GM21381 (cell line): ENCODE measurements around the gene SLC25A42.
"Not testable (repeated sequence)": the region's sequence is repeated elsewhere in the genome, so short reads cannot be mapped to it uniquely, and the experiment has no call there.

Source experiments
- ATAC-seq: cut with Tn5 transposase; IDR thresholded peaks from one replicate; pipeline ENCODE4 v1.9.1; 2021; ENCODE audit warnings: mild to moderate bottlenecking, moderate library complexity; ENCODE audit not compliant: unreplicated experiment

SLC25A42 gene

DNA sequence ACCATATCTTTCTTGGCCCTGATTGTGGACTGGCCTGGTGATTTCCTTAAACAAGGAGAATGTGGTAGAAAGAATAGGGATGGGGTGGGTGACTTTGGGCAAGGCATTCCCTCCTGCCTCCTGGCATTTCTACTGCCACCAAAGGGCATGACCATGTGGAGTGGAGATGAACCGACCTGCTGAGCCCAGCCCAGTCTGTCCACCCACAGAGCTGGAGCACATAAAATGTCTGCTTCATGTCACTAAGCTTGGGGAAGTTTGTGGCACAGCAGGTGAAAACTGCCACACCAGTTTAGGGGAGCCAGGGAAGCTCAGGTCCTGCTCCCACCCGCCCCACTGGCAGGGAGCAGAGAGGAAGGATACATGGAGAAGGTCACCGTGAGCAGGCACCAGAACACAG lies 68.2 kb downstream of the SLC25A42 start:
- no peak for ATAC-seq

DNA sequence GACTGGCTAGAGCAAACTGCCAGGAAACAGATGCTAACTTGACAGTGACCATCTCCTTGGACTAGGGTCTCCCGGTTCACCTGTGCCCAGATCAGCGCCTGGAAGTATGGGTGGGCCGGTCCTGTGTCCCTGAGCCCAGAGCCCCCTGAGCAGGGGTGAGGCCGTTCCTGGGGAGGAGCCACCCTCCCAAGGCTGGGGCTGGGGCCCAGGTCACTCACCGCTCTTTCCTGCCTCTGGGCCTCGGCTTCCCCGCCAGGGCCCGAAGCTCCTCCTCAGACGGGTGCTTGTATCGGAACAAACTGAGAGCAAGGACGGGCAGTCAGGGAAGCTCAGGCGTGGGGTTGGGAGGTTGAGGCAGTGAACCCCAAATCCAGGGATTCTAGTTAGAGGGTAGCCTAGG lies 69.1 kb downstream of the SLC25A42 start:
- no peak for ATAC-seq

- no peak for ATAC-seq
Measured at GRCh38 chr19:19133985-19134384, 70.2 kb downstream of the SLC25A42 start.

DNA sequence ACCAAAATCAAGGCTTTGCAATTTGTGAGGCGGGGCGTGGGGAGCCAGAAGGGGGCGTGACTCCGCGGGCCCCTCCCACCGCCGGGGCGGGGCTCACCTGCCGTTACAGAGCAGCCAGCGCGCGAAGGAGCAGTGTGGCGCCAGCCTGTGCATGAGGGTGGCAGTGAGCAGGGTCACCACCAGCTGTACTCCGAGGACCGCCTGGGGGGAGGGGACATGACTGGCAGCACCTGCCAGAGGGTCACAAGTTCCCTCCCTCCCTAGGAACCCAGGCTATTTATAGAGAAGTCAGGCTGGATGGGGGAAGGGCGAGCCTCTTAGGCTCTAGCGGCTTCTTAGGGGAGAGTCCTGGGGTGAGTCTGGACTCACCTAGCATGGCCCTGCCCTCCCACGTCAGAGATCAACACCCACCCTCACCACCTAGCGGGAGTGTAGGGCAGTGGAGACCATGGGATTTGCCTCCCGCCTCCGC lies 70.9 kb downstream of the SLC25A42 start:
- ATAC-seq = no peak

GRCh38 chr19:19135713-19136112 lies 71.9 kb downstream of the SLC25A42 start:
- not testable (repeated sequence) for ATAC-seq

DNA sequence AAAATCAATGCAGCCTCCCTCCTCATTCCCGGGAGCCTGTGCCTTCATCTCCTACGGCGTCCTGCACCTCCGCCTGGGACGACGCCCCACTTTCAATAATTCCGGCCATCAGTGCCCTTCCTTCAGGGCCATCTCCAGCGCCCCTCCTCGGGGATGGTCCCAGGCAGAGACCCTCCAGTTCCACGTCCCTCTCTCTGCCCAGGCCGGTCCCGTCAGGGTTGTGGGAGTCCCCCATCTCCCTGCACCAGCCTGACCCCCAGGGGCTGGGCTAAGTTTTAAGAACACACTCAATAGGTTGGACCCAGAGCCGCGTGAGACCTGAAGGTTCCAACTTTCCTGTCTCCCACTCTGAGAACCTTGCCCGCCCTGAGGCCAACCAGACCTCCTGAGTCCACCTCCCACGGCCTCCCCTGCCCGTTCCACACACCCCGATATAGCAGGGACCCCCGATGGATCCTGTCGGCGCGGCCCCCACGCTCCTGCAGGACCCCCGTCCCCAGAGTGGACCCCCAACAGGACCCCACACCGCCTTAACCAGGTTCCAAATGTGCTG lies 73.8 kb downstream of the SLC25A42 start:
- ATAC-seq = peak; percentile 4

- peak; percentile 95 for ATAC-seq
Measured at GRCh38 chr19:19138109-19138981, 74.6 kb downstream of the SLC25A42 start, which contains the start of gene TMEM161A. TSS of gene TMEM161A (minus strand) at chr19:19138478. CDS start at chr19:19138428, 50 bp downstream.

DNA sequence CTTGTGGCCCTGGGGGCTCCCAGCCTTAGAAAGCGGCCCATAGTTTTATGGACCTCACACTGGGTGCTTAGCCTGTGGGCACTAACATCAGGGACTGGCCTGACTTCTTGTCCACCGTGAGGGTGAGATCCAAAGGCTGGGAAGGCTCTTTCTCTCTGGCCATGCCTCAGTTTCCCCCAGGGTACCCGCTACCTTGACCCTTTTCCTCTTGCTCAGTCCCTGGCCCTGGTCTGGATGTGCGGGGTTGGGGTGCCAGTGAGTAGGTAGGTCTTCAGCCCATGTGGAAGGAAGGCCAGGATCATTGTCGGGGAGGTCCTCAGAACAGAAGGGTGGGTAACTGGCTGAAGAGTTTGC lies 76.1 kb downstream of the SLC25A42 start:
- ATAC-seq = no peak

GRCh38 chr19:19140476-19140875 lies 76.7 kb downstream of the SLC25A42 start:
- ATAC-seq = no peak

GRCh38 chr19:19142347-19142746 lies 78.6 kb downstream of the SLC25A42 start:
- no peak for ATAC-seq

DNA sequence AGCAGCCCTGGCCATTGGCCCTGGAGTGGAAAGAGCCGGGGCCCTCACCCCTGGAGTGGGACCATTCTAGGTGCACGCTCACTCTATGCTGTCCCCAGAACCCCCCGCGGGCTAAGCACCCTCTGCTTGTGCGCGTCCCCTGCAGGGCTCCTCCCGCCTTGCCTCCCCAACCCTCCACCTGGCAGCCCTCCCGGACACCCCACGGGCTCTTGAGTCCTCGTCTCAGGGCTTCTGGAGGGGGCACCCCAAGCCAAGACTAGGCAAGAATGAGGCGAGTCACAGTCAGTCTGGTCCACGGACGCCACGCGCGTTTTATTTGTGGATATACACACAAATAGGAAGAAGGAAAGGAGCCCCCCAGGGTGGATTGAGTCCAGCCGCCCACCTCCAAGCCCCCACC lies 81.5 kb downstream of the SLC25A42 start:
- no peak for ATAC-seq

DNA sequence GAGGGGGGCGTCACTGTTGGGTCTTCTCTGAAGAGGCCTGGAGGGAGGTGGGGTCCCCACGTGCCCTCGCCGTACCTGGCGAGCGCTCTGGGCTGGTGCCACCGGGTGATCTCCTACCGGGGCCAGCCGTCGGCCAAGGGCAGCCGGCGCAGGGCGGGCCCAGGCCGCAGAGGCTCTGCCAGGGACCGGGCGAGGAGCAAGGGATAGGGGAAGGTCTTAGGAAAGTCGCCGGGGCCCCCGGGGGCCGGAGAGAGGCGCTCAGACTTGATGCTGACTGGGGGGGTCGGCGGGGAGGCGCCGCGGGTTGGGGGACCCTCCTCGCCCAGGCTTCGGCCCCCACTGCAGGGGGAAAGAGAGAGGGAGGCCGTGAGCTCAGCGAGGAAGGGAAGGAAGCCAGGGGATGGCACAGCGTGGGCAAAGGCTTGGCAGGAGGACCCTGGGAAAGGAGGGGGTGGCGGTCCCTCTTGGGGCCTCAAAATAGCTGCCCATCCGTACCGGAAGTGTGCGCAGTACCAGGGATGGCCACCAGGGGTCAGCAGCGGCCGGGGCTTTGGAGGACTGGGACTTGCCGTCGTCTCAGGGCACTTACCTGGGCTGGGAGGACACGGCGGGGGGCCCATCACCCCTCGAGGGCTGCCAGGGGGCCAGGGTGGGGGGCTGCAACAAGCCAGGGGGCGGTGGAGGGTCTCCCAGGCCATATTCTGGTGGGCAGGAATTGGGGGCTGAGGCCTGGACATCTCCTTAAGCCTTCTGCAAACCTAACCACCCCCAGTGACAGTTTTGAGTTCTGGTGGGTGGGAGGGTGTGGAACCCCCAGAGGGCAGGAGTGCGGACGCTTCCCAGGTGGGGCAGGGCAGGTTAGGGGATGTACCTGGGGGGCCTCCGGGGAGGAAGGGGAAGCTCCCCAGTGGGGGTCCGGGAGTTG lies 82.2 kb downstream of the SLC25A42 start:
- no peak for ATAC-seq

- no peak for ATAC-seq
Measured at GRCh38 chr19:19146865-19147264, 83.1 kb downstream of the SLC25A42 start.

DNA sequence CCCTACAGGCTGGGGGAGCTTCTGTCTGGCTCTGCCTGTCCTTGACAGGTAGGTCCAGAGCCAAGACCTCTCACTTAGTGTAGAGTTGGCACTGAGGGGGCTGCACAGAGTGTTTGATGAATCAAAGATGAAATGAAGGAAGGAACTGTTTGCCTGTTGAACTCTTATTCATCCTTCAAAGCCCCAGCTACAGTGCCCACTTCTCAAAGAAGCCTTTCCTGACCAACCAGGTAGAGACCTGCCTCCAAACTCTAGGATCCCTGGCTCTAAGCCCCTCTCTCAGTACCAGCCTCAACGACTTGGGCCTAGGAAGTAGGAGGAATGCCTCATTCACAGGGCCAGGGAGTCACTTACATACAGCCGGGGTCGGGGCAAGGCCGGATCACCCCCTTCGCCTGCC lies 83.5 kb downstream of the SLC25A42 start:
- ATAC-seq = no peak

DNA sequence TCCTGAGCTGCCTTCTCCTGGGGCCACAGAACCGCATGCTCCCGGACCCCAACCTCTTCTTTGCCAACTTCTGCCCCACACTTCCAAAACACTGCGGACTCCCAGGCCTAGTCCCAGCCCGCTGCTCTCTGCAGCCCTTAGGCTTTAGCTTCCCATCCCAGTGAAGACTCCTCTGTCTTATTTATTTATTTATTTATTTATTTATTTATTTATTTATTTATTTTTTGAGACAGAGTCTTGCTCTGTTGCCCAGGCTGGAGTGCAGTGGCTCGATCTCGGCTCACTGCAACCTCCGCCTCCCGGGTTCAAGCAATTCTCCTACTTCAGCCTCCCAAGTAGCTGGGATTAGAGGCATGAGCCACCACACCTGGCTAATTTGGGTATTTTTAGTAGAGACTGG lies 84.7 kb downstream of the SLC25A42 start:
- not testable (repeated sequence) for ATAC-seq

DNA sequence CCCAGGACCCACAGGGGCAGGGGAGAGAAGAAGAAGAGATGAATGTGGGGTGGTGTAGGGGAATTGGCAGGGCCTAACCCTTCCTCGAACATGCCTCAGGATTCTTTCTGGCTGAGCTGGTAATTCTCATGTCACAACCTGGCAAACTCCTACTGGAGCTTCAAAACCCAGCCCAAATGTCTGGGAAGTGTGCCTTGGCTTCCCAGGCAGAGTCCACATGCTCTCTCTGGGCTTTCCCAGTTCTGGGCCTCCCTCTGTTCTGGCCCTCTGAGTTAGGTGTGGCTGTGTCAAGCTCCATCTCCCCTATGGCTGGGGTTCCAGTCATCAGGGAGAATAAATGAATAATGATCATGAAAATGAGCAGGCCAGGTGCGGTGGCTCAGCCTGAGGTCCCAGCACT lies 85.6 kb downstream of the SLC25A42 start:
- ATAC-seq = no peak

DNA sequence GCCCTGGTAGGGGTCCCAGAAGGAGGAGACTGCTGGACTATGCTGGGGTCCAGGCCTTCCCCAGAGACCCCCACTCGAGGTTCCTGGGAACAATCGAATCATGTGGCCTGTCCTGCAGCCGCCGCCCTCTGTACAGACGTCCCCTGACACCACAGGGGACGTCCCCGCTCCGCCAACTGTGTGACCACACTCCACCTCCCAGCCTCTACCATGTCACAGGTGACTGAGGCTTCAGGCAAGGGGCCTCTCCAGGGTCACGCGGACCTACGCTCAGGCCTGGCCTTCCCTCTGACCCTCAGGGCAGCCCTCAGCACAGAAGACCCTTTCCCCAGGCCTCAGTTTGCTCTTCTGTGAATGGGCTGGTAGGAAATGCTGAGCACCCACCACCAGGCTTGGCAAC lies 87.6 kb downstream of the SLC25A42 start:
- ATAC-seq = no peak

DNA sequence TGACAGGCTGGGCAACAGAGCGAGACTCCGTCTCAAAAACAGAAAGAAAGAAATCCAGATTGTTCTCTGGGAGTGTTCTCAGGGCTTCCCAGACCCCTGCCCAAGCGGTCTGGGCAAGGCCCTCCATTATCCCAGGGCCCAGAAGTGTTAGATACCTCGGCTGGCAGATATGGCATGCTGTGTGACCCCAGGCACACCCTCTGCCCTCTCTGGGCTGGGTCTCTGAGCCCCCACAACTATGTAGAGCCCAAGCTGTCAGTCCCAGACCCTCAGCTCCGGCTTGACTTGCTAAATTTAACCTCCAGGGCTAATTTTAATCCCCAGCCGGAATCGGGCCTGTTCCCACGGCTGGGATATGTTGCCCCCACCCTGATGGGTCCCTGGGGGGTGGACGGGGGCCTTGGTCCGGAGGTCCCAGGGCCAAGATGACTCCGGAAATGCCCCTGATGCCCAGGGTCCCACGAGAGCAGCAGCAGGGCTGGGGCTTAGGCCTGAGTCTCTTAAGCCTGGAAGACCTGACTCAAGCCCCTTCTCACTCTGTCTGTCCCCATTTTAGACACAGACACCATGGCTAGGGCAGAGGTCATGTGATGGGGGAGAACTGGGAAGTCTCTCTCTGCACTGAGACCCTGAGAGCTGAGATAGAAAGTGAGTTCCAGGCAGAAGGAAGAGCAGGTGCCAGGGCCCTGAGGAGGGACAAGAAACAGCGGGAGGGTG lies 89.0 kb downstream of the SLC25A42 start:
- ATAC-seq = no peak

DNA sequence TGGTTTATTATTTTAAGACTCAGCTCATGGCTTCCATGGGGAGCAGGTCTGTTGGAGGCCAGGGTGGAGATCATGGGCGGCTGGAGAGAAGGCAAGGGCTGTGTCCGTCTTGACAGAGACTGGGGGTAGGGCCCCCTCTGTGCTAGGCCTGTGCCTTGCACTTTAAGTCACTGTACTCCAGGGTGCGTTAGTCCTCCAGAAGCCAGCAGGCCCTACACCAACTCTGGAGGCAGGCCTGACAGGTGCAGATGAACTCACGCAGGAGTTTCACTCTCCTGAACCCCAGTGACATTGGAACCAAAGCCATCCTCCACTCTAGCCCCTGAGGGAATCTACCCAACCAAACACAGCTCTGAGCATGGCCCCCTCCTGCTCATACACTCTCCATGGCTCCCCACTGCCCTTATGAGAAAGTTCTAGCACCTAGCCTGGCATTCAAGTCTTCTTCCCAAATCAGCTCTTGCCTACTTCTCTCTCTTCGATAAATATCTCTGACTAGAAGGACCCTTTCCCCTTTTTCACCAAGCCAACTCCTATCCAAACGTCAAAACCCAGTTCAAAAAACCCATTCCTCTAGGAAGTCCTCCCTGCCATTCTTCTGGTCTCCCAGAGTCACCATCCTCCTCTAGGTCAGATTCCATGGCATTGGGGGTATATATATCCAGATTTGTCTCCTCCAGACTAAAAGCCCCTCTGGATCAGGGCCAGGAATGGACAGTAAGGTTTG lies 91.1 kb downstream of the SLC25A42 start:
- no peak for ATAC-seq
